Gastroesophageal sphincter (tissue), 4 donors: ENCODE results near the gene EVPL. TPM values are rescaled to one million over a fixed set of nuclear protein-coding genes. Genes with fewer than 3 reads are reported as not detected.
"Not testable (repeated sequence)": the region's sequence is repeated elsewhere in the genome, so short reads cannot be mapped to it uniquely, and the experiment has no call there.

Experiments used
- ATAC-seq: fragments of 150-250 bp; one replicate; pipeline ENCODE4 v1.9.1; 2016; ENCODE audit warnings: mild to moderate bottlenecking, moderate library complexity
- H3K27ac ChIP-seq, 4 donors: fragments of 200-600 bp; sonication (generic) in 3 of 4; 1 replicate in 3 of 4; 2 replicates in 1 of 4; pipeline ENCODE4 v1.5.1; 2016 to 2019
- H3K27me3 ChIP-seq: fragments of 200-600 bp; sonication (generic); one replicate; pipeline ENCODE4 v1.5.1; 2019
- H3K36me3 ChIP-seq, 2 donors: fragments of 200-600 bp; sonication (generic); one replicate each; pipeline ENCODE4 v1.5.1; 2019; ENCODE audit warnings: control low read depth in 1 of 2
- H3K4me1 ChIP-seq, 3 donors: fragments of 200-600 bp; sonication (generic); 1 replicate in 2 of 3; 2 replicates in 1 of 3; pipeline ENCODE4 v1.5.1; 2016 to 2019; ENCODE audit warnings: control low read depth in 2 of 3
- H3K4me3 ChIP-seq, 2 donors: fragments of 200-600 bp; sonication (generic); one replicate each; pipeline ENCODE4 v1.5.1; 2019; ENCODE audit warnings: mild to moderate bottlenecking in 1 of 2, moderate library complexity in 1 of 2
- H3K9me3 ChIP-seq, 3 donors: fragments of 200-600 bp; sonication (generic); one replicate each; pipeline ENCODE4 v1.5.1; 2017 to 2019; ENCODE audit warnings: control low read depth in 2 of 3
- EP300 ChIP-seq: sonication (generic); formaldehyde crosslinking; IDR thresholded peaks from one replicate; pipeline ENCODE4 v1.6.1; 2017; ENCODE audit warnings: antibody characterized with exemption, mild to moderate bottlenecking
- POLR2A ChIP-seq, 2 donors: fragments of 450-650 bp; IDR thresholded peaks; one replicate each; pipeline ENCODE4 v1.6.1; 2017; ENCODE audit warnings: antibody characterized with exemption in 2 of 2, mild to moderate bottlenecking in 2 of 2, moderate library complexity in 1 of 2
- POLR2AphosphoS5 ChIP-seq: sonication (generic); formaldehyde crosslinking; IDR thresholded peaks from one replicate; pipeline ENCODE4 v1.6.1; 2017; ENCODE audit warnings: antibody characterized with exemption
- WGBS, 2 donors: methylation state at CpG; one replicate each; pipeline ENCODE4 v1.1.5; 2018; ENCODE audit warnings: low coverage in 1 of 2; 5-methylcytosine and 5-hydroxymethylcytosine counted together
- total RNA-seq, 4 donors: library from RNA; depleted of rRNA; stranded (reverse); fragments of >200 nt; gene quantifications; one replicate each; pipeline ENCODE4 v1.1.0, GENCODE V29; 2016
- TF ChIP-seq, protein P1 (sequence below), 4 experiments: fragments of 200-600 bp in 2 of 4; fragments of 450-650 bp in 2 of 4; sonication (generic) in 1 of 4; IDR thresholded peaks; one replicate each; pipeline ENCODE4 v1.5.1; 2017 to 2019; ENCODE audit warnings: antibody characterized with exemption in 4 of 4, mild to moderate bottlenecking in 2 of 4, moderate library complexity in 2 of 4

Gene EVPL
- total RNA-seq, 4 donors from 2014 or later, result 1.3 to 6.1 (median 3.1) TPM

DNA sequence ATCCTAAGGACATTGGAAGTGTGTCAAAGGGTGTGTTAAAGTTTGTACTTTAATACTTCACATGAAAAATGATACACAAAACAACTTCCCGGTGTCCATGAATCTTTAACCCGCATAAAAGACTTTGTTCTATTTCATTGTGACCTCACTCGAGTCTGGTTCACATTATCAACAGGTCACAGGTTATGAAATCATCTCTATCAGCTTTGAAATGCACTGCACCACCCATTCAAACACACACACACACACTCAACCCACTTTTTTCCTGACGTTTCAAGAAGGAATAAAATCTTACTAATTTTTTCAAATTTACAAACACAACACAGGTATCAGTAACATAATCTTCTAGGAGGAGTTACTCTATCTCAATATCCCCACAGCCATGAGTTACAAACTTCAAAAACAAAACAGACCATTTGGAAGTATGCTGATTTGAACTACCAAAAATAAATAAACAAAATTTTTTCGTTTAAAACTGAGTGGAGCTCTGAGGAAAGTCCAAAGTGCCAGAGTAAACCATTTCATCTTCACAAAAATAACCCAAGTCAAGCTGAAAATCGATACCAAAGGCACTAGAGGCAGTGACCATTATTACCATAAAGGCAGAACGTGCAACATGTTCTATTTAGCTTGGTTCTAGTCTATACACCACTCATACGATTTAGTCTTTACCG lies 50.8 kb downstream of the EVPL start:
- Histone ChIP-seq H3K4me3 (peak overlapping the region in 1 of 2 donors; percentile 4), H3K36me3 (peaks cover 0 to 28% of the 10 kb centered on the region in 2 donors), H3K27me3 (no peaks in the 10 kb centered on the region), H3K9me3 (no peaks in the 10 kb centered on the region), H3K27ac (no peak overlapping the region), H3K4me1 (peaks cover 0 to 48% (median 14%) of the 10 kb centered on the region in 3 donors)
- WGBS, 2 donors, result 49 to 51% methylated on average over 9 of the region's 9 CpGs
- no peak for TF ChIP-seq POLR2A (IDR thresholded peaks at IDR 0.05)
- TF ChIP-seq, protein P1, sequence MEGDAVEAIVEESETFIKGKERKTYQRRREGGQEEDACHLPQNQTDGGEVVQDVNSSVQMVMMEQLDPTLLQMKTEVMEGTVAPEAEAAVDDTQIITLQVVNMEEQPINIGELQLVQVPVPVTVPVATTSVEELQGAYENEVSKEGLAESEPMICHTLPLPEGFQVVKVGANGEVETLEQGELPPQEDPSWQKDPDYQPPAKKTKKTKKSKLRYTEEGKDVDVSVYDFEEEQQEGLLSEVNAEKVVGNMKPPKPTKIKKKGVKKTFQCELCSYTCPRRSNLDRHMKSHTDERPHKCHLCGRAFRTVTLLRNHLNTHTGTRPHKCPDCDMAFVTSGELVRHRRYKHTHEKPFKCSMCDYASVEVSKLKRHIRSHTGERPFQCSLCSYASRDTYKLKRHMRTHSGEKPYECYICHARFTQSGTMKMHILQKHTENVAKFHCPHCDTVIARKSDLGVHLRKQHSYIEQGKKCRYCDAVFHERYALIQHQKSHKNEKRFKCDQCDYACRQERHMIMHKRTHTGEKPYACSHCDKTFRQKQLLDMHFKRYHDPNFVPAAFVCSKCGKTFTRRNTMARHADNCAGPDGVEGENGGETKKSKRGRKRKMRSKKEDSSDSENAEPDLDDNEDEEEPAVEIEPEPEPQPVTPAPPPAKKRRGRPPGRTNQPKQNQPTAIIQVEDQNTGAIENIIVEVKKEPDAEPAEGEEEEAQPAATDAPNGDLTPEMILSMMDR (IDR thresholded peaks at IDR 0.05), result no peak
- no peak for TF ChIP-seq POLR2AphosphoS5
- no peak for TF ChIP-seq EP300
- no peak for ATAC-seq

DNA sequence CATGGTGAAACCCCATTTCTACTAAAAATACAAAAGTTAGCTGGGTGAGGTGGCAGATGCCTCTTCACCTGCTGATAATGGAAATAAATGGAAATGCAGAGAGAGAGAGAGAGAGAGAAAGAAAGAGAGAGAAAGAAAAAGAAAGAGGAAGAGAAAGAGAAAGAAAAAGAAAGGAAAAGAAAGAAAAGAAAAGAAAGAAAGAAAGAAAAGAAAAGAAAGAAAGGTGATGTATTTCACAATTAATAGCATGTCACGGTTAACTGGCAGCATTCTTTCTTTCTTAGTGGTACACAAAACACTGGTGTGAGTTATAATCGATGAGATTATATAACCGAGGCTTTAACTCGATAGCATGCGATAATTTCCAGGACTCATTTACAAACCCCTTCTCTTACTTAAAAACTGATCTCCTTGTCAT lies 51.3 kb downstream of the EVPL start:
- H3K27ac ChIP-seq, result no peak overlapping the region
- WGBS, 2 donors, result 70 to 79% methylated on average over 5 of the region's 5 CpGs
- TF ChIP-seq EP300, result no peak
- TF ChIP-seq POLR2A (IDR thresholded peaks at IDR 0.05), result no peak
- TF ChIP-seq, protein P1 (IDR thresholded peaks at IDR 0.05), result no peak
- TF ChIP-seq POLR2AphosphoS5, result no peak

DNA sequence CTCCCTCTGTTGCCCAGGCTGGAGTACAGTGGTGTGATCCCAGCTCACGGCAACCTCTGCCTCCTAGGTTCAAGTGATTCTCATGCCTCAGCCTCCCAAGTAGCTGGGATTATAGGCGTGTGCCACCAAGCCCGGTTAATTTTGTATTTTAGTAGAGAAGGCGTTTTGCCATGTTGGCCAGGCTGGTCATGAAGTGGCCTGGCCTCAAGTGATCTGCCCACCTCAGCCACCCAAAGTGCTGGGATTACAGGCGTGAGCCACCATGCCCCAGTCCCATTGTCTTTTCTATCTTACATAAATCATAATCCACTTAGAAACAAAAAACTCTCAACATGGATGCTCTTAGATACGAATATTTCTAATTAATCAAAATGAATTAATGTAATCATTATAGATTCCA lies 51.9 kb downstream of the EVPL start:
- H3K4me1 ChIP-seq, result peaks cover 0 to 42% (median 13%) of the 10 kb centered on the region in 3 donors
- H3K36me3 ChIP-seq, result peaks cover 0 to 36% of the 10 kb centered on the region in 2 donors
- 91 to 96% methylated on average over 3 to 4 of the region's 6 CpGs for WGBS, 2 donors
- ATAC-seq, H3K27ac ChIP-seq, H3K27me3 ChIP-seq, H3K4me3 ChIP-seq, H3K9me3 ChIP-seq: not testable (repeated sequence)

More for the DNA sequence above, 51.3 kb downstream of the EVPL start:
- peaks cover 0 to 34% of the 10 kb centered on the region in 2 donors for H3K36me3 ChIP-seq
- ATAC-seq, result no peak
- no peaks in the 10 kb centered on the region for H3K9me3 ChIP-seq
- H3K27me3 ChIP-seq, result no peaks in the 10 kb centered on the region
- no peak overlapping the region for H3K4me3 ChIP-seq
- peaks cover 0 to 48% (median 14%) of the 10 kb centered on the region in 3 donors for H3K4me1 ChIP-seq

DNA sequence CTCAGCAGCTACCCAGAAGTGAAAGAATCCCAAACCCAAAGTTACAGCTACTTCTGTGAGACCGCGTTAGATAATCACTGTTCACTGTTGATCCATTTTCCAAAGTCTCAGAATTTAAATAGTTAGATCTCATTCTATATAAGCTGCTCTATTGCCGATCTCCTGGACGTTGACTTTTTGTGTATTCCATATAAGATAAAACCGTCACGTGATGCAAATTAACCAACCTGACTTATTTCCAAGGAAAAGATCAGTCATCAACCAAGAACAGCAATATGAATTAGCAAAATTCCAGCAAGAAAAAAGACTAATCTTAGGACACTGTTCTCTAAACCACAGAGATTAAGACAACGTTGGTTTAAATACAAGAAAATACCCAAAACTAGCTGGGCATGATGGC lies 56.5 kb downstream of the EVPL start:
- no peak for ATAC-seq
- Histone ChIP-seq H3K4me1 (peaks cover 0 to 9% (median 0%) of the 10 kb centered on the region in 3 donors), H3K4me3 (no peak overlapping the region), H3K36me3 (peaks cover 0 to 46% of the 10 kb centered on the region in 2 donors), H3K9me3 (no peaks in the 10 kb centered on the region), H3K27ac (no peak overlapping the region), H3K27me3 (no peaks in the 10 kb centered on the region)
- 74 to 85% methylated on average over 7 of the region's 7 CpGs for WGBS, 2 donors
- TF ChIP-seq POLR2AphosphoS5, result no peak
- TF ChIP-seq, protein P1 (IDR thresholded peaks at IDR 0.05), result no peak
- no peak for TF ChIP-seq POLR2A (IDR thresholded peaks at IDR 0.05)
- no peak for TF ChIP-seq EP300

GRCh38 chr17:75970011-75970523 lies 57.0 kb downstream of the EVPL start:
- ATAC-seq, result no peak
- WGBS, 2 donors, result 64 to 78% methylated on average over 2 to 4 of the region's 4 CpGs
- no peaks in the 10 kb centered on the region for H3K27me3 ChIP-seq
- H3K27ac ChIP-seq, result no peak overlapping the region
- H3K36me3 ChIP-seq, result peaks cover 0 to 46% of the 10 kb centered on the region in 2 donors
- H3K9me3 ChIP-seq, result no peaks in the 10 kb centered on the region
- TF ChIP-seq POLR2AphosphoS5 (no peak), POLR2A (IDR thresholded peaks at IDR 0.05) (no peak), EP300 (no peak)
- TF ChIP-seq, protein P1 (IDR thresholded peaks at IDR 0.05), result no peak
- peaks cover 0 to 3% (median 0%) of the 10 kb centered on the region in 3 donors for H3K4me1 ChIP-seq
- H3K4me3 ChIP-seq, result no peak overlapping the region

DNA sequence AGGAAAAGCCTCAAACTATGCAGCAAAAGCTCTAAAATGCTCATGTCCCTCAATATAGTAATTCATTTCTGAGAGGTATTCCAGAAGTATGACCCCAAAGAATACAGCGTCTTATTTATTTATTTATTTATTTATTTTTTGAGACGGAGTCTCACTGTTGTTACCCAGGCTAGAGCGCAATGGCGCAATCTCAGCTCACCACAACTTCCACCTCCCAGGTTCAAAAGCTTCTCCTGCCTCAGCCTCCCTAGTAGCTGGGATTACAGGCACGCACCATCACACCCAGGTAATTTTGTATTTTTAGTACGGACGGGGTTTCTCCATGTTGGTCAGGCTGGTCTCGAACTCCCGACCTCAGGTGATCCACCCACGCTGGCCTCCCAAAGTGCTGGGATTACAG lies 58.1 kb downstream of the EVPL start:
- H3K27ac ChIP-seq, H3K27me3 ChIP-seq, ATAC-seq, H3K4me3 ChIP-seq, H3K9me3 ChIP-seq, H3K4me1 ChIP-seq: not testable (repeated sequence)
- 96 to 97% methylated on average over 4 to 7 of the region's 10 CpGs for WGBS, 2 donors
- H3K36me3 ChIP-seq, result peaks cover 0 to 41% of the 10 kb centered on the region in 2 donors
